Smooth muscle cell of the brain vasculature (primary cell): ENCODE measurements around the gene USE1.
A peak's percentile ranks its signal among the peaks of the same experiment; 100 is the strongest.

Experiments
- DNase-seq: peaks from one replicate; pipeline ENCODE4 v3.0.0-alpha.2; 2012; ENCODE audit warnings: low read depth, low spot score

The USE1 gene

DNA sequence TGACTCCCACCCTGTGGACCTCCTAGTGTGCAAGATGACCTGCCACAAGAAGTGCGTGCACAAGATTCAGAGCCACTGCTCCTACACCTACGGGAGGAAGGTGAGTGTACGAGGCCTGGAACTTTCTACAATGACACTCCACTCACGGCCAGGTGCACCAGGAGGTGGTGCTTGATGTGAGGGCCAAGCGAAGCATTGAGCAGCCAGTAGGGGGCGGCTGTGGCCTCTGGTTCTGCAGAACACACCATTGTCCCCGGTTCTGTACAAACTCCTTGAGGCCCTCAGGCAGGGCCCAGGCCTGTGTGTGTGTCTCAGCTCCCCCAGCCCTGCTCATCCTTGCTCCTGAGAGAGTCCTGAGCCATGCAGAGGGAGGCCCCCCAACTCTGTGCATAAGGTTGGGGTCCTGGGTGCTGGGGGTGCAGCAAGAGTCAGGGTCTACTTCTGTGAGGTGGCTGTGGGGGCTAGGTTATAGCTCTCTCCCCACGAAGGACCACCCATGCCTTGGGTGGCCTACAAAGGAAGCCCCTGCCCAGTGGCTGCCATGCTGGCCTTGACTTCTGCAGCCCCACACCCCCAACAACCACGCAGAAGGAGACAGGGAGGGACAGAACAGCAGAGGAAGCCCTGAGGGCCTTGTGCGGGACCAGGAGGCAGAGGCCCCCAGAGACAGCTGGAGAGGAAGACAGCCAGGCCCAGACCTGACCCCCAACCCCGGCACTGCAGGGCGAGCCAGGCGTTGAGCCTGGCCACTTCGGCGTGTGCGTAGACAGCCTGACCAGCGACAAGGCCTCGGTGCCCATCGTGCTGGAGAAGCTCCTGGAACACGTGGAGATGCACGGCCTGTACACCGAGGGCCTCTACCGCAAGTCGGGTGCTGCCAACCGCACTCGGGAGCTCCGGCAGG lies 9.7 kb upstream of the USE1 start:
- DNase-seq = no peak

- DNase-seq = no peak
Observed at GRCh38 chr19:17206736-17207581, 8.2 kb upstream of the USE1 start.

GRCh38 chr19:17209126-17210036 lies 5.8 kb upstream of the USE1 start:
- DNase-seq = no peak

- no peak for DNase-seq
Observed at GRCh38 chr19:17210296-17210695, 4.9 kb upstream of the USE1 start.

DNA sequence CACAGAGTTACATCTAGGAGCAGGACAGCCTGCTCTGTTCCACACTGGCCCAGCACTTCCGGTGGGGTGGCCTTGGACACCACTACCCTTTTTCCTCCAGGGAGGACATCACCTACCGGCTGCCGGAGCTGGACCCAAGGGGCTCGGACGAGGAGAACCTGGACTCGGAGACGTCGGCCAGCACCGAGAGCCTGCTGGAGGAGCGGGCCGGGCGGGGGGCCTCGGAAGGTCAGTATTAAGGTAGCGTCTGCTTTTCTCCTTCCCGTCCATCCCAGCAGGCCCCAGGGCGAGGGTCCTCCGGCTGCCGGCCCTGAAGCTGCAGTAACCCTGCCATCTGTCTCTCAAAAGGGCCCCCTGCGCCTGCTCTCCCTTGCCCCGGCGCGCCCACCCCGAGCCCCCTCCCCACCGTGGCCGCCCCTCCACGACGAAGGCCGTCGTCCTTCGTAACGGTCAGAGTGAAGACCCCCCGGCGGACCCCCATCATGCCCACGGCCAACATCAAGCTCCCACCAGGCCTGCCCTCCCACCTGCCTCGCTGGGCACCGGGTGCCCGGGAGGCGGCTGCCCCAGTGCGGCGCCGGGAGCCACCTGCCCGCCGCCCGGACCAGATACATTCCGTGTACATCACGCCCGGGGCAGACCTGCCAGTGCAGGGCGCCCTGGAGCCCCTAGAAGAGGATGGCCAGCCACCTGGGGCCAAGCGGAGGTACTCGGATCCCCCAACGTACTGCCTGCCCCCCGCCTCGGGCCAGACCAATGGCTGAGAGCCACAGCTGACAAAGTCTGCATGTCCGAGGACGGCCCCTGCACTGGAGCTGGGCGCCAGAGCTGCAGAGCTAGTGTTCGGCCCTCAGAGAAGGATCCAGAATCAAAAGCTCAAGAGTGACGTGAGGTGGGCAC lies 3.4 kb upstream of the USE1 start:
- DNase-seq = no peak

- DNase-seq = no peak
Observed at GRCh38 chr19:17213334-17213733, 1.8 kb upstream of the USE1 start.

- DNase-seq = no peak
Observed at GRCh38 chr19:17214508-17215126, 540 bp upstream of the USE1 start.

DNA sequence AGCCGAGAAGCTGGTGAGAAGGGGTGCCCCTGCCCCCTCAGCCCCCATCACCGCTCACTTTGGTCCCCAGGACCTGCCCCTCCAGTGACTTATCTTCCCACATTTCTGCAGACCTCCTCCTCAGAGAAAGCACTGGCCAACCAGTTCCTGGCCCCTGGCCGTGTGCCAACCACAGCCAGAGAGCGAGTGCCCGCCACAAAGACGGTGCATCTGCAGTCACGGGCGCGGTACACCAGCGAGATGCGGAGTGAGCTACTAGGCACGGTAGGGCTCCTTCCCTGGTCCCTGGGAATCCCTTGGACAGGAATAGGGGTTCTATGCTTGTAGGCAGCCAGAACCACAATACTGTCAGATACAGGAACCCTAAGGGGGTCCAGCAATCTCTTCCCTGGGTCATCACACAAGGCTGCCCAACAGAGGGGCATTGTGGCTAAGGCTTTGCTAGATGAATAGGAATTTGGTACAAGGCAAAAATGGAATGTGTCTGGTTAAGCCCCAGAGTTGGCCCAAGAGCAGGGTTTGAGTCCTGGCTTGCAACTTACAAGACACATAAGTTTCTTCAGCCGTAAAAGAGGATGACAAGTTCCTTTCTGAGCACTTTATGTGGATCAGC lies 1.0 kb downstream of the USE1 start:
- DNase-seq = no peak

DNA sequence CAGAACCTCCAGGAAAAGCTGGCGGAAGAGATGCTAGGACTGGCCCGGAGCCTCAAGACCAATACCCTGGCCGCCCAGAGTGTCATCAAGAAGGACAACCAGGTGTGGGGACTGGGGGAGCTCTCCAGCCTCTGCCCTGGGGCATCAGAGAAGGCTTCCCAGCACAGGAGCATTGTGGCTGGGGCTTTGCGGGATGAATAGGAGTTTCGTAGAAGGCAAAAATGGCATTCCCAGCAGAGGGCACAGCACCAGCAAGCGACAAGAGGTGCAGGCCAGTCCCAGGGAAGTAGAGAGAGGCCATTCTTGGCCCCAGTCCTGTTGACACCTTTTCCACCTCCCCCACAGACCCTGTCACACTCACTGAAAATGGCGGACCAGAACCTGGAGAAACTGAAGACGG lies 4.1 kb downstream of the USE1 start:
- no peak for DNase-seq

- DNase-seq = no peak
Observed at GRCh38 chr19:17220207-17220758, 5.1 kb downstream of the USE1 start.

GRCh38 chr19:17225053-17225452 lies 9.9 kb downstream of the USE1 start:
- DNase-seq = no peak

DNA sequence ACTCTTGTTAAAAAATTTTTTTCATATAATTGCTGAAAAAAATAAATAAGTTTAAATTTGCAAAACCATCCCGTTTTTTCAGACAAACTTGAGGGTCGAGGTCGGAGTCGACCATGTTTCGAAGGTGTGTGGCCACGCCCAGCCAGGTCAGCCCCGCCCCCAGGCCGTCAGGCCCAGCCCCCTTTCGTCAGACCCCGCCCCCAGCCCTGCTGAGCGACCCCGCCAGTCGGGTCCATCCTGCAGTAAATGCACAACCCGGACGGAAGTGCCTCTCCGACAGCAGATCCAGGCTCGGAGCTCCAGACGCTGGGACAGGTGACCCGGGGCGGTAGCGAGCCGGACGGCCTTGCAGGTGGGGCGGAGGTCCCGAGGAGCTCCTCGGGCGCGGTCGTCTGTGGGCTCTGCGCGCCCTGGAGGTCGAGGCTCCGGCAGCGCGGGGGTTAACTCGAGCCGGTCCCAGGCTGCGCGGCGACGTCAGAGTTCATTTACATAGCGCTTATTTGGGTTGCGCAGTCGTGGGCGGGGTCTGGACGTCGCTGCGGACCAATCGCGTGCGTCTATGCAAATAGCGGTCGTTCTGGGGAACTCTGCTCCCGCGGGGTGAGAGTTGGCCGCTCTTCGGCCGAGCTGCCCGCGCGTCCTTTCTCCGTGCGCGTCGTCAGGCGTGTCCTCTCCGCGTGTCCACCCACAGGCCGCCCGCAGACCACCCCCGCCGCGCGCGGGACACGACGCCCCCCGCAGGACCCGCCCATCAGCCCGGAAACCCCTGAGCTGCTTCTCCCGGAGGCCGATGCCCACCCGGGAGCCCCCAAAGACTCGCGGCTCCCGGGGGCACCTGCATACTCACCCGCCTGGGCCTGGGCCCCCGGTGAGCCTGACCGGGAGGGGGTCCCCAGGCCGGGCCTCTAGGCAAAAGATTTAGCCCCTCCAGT lies 11.1 kb downstream of the USE1 start, which contains the start of gene OCEL1:
OCEL1 (plus strand) TSS at position 225 of the 932 bp plus-strand sequence; CDS start at position 247, 22 bp downstream.
- peak; percentile 95 for DNase-seq

DNA sequence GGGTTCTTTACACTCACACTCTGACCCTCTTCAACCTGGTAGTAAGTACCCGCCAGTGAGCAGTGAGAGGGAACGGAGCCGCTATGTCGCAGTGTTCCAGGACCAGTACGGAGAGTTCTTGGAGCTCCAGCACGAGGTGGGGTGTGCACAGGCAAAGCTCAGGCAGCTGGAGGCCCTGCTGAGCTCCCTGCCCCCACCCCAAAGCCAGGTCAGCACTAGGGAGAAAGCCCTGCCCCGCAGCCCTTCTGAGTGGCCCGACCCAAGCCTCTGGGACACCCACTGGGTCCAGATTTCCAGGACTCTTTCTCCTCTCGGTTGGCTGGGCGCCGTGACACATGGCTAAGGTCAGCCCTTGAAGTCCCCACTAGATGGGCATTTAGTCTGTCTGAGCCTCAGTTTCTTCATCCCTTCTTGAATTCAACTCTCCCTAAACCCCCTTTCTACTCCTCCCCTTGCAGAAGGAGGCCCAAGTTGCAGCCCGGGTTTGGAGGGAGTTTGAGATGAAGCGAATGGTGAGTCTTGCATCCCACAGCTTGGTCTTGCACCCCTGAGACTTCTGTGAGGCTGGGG lies 12.7 kb downstream of the USE1 start:
- no peak for DNase-seq

GRCh38 chr19:17229890-17230289 lies 14.7 kb downstream of the USE1 start:
- DNase-seq = no peak

GRCh38 chr19:17232258-17232657 lies 17.1 kb downstream of the USE1 start:
- DNase-seq = no peak

DNA sequence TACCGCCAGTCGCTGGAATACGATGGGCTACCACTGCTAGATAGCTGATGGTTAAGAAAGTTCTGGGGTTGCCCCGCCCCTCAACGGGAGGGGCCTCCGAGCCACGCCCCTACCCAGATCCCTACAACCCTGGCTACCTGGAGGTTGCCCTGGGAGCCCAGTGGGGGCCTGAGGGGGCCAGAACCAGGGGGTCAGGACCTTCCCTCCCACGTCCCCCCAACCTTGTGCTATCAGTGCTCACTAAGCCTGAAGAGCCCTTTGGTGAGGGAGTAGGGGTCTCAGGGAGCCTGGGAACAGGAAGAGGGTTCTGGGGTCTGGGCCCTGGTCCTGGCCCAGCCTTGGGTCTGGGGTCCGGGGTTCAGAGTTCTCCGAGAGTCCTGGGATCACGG lies 19.7 kb downstream of the USE1 start:
- no peak for DNase-seq

GRCh38 chr19:17235300-17235970 lies 20.3 kb downstream of the USE1 start:
- no peak for DNase-seq
